IPS-15b (cell line): Measurements from ENCODE around the gene YBEY.

ENCODE experiments used
- H3K27me3 ChIP-seq: one replicate; pipeline ENCODE4 v1.6.1; 2013; ENCODE audit warnings: low read length; ENCODE audit not compliant: control insufficient read depth, insufficient read depth
- H3K36me3 ChIP-seq: one replicate; pipeline ENCODE4 v1.6.1; 2013; ENCODE audit warnings: low read length; ENCODE audit not compliant: control insufficient read depth, insufficient read depth
- H3K4me1 ChIP-seq: one replicate; pipeline ENCODE4 v1.6.1; 2013; ENCODE audit warnings: mild to moderate bottlenecking, low read length; ENCODE audit not compliant: control insufficient read depth, insufficient read depth
- H3K4me3 ChIP-seq: one replicate; pipeline ENCODE4 v1.5.1; 2013; ENCODE audit warnings: low read depth, low read length
- H3K9ac ChIP-seq: one replicate; pipeline ENCODE4 v1.6.1; 2013; ENCODE audit warnings: low read depth, mild to moderate bottlenecking, low read length
- H3K9me3 ChIP-seq: one replicate; pipeline ENCODE4 v1.6.1; 2013; ENCODE audit warnings: mild to moderate bottlenecking, low read length; ENCODE audit not compliant: control insufficient read depth, insufficient read depth

YBEY gene

DNA sequence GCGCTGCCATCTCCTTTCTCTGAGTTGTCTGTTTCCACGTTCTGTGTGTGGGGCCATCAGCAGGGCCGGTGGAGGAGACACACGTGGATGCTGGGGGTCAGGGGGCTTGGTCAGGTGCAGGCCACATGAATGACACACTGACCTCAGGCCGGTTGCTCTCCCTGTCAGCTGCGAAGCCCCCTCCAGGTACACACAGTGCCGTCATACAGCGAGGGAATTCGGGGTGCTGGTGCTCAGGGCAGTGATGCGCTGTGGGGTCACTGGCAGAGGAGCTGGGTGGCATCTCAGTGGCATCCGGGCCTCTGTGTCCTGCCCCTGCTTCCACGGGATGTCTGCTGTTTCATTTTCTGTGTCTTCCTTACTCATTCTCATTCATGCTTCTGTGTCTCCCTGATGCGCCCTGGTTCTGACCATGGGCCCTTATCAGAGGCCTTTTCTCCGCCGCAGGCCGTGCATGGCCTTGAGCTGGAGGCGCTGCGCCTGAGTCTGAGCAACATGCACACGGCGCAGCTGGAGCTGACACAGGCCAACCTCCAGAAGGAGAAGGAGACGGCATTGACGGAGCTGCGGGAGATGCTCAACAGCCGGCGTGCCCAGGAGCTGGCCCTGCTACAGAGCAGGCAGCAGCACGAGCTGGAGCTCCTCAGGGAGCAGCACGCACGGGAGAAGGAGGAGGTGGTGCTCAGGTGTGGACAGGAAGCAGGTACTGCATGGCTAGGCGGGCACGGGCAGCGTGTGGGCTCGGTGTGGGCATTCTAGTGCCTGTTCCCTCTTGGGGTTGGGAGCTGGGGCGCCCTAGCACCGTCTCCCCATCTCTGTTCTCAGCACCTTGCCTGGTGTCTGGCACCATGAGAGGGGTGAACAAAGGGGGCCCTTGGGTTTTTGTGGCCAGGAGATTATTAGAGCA, 60.4 kb downstream of the YBEY start:
- Histone ChIP-seq H3K36me3 (peaks cover 53% of the 10 kb centered on the region), H3K4me3 (no peak overlapping the region), H3K4me1 (no peaks in the 10 kb centered on the region), H3K27me3 (no peaks in the 10 kb centered on the region), H3K9me3 (no peaks in the 10 kb centered on the region), H3K9ac (no peak overlapping the region)

GRCh38 chr21:46347203-46347550, 61.0 kb downstream of the YBEY start:
- Histone ChIP-seq H3K9ac (no peak overlapping the region), H3K36me3 (peaks cover 59% of the 10 kb centered on the region), H3K9me3 (no peaks in the 10 kb centered on the region), H3K4me1 (no peaks in the 10 kb centered on the region), H3K4me3 (no peak overlapping the region), H3K27me3 (no peaks in the 10 kb centered on the region)
